ENCODE data around the gene TMEFF2. TPM values are rescaled to one million over a fixed set of nuclear protein-coding genes. Genes with fewer than 3 reads are reported as not detected.

The TMEFF2 gene
- total and polyA plus RNA-seq, 12 donors = 0.16 to 2.7 (median 0.58) TPM; not detected in 2

- no peak overlapping the region for H3K4me3 ChIP-seq
- 72 to 90% (median 88%) methylated on average over 5 of the region's 5 CpGs for WGBS, 4 donors
- intact Hi-C loops (cut with DNase I) = no loop called here
- TF ChIP-seq CTCF (IDR thresholded peaks at IDR 0.05) (no peak), POLR2A (IDR thresholded peaks at IDR 0.05) (no peak)
- H3K9me3 ChIP-seq (replicated peaks in 1 of 3) = no peaks in the 10 kb centered on the region
- no peaks in the 10 kb centered on the region for H3K36me3 ChIP-seq (replicated peaks in 1 of 2)
- no peak for DNase-seq
- no peaks in the 10 kb centered on the region for H3K4me1 ChIP-seq (replicated peaks in 1 of 2)
- H3K27me3 ChIP-seq = no peaks in the 10 kb centered on the region
- no peak overlapping the region for H3K27ac ChIP-seq
Measured at GRCh38 chr2:191981706-191982105, 213.0 kb downstream of the TMEFF2 start.

GRCh38 chr2:191980483-191980882 is 214.2 kb downstream of the TMEFF2 start:
- DNase-seq = no peak
- no peak overlapping the region for H3K4me3 ChIP-seq
- H3K36me3 ChIP-seq (replicated peaks in 1 of 2) = no peaks in the 10 kb centered on the region
- no peaks in the 10 kb centered on the region for H3K4me1 ChIP-seq (replicated peaks in 1 of 2)
- WGBS, 4 donors = 79 to 89% (median 85%) methylated on average over 3 of the region's 3 CpGs
- H3K27me3 ChIP-seq = no peaks in the 10 kb centered on the region
- intact Hi-C loops (cut with DNase I) = no loop called here
- no peak overlapping the region for H3K27ac ChIP-seq
- TF ChIP-seq POLR2A (IDR thresholded peaks at IDR 0.05) (no peak), CTCF (IDR thresholded peaks at IDR 0.05) (no peak)
- H3K9me3 ChIP-seq (replicated peaks in 1 of 3) = no peaks in the 10 kb centered on the region

- Histone ChIP-seq H3K27ac (no peak overlapping the region), H3K36me3 (replicated peaks in 1 of 2) (no peaks in the 10 kb centered on the region), H3K4me1 (replicated peaks in 1 of 2) (no peaks in the 10 kb centered on the region), H3K9me3 (replicated peaks in 1 of 3) (no peaks in the 10 kb centered on the region), H3K27me3 (no peaks in the 10 kb centered on the region), H3K4me3 (no peak overlapping the region)
- intact Hi-C loops (cut with DNase I) = no loop called here
- DNase-seq = no peak
- no peak for TF ChIP-seq CTCF (IDR thresholded peaks at IDR 0.05)
- no peak for TF ChIP-seq POLR2A (IDR thresholded peaks at IDR 0.05)
- 43 to 50% (median 45%) methylated on average over 2 of the region's 2 CpGs for WGBS, 4 donors
Measured at GRCh38 chr2:191979221-191979730, 215.5 kb downstream of the TMEFF2 start.

- WGBS, 4 donors = 67 to 76% (median 70%) methylated on average over 1 of the region's 1 CpG
Measured at GRCh38 chr2:191977754-191978153, 217.0 kb downstream of the TMEFF2 start.

More at GRCh38 chr2:191977754-191978153, 217.0 kb downstream of the TMEFF2 start:
- no peak overlapping the region for H3K4me3 ChIP-seq
- H3K36me3 ChIP-seq (replicated peaks in 1 of 2) = no peaks in the 10 kb centered on the region
- TF ChIP-seq CTCF (IDR thresholded peaks at IDR 0.05) (no peak), POLR2A (IDR thresholded peaks at IDR 0.05) (no peak)
- DNase-seq = no peak
- H3K9me3 ChIP-seq (replicated peaks in 1 of 3) = no peaks in the 10 kb centered on the region
- no peaks in the 10 kb centered on the region for H3K4me1 ChIP-seq (replicated peaks in 1 of 2)
- intact Hi-C loops (cut with DNase I) = no loop called here
- H3K27me3 ChIP-seq = no peaks in the 10 kb centered on the region
- H3K27ac ChIP-seq = no peak overlapping the region
